GM19395 (cell line): ENCODE results near the gene KCNQ1OT1.

Experiments
- ATAC-seq: cut with Tn5 transposase; IDR thresholded peaks from one replicate; pipeline ENCODE4 v1.9.1; 2021; ENCODE audit warnings: mild to moderate bottlenecking, moderate library complexity; ENCODE audit not compliant: unreplicated experiment

The KCNQ1OT1 gene

DNA sequence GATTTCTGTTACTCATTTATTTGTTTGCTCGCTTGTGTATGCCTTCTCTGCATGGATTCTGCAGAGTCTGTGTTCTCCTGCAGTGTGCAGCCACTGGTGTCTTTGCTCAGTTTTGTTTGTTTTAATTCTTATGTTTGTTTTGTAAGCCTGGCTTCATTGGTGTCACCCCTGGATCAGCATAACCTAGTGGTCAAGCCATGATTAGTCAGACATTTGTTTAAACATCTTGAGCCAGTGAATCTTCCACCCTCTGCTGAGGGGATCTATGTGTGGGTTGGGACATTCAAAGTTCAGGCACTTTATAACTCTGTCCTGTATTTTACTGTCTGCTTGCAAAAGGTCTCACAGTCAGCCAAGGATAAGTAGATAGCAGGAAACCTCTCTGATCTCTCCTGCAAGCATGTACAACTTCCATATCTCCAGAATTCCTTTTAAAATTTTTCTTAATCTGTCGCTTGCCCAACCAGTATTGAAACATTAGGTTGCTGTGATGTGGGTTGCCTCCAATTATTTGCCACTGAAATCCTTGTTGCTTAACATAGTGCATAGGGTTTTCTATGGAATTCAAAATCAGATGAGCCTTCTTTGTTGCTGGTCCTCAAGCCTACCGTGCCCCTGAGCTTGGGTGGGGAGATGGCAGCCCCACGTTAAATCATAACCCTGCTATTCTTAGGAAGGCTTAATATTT is 86.8 kb downstream of the KCNQ1OT1 start:
- ATAC-seq, result no peak

DNA sequence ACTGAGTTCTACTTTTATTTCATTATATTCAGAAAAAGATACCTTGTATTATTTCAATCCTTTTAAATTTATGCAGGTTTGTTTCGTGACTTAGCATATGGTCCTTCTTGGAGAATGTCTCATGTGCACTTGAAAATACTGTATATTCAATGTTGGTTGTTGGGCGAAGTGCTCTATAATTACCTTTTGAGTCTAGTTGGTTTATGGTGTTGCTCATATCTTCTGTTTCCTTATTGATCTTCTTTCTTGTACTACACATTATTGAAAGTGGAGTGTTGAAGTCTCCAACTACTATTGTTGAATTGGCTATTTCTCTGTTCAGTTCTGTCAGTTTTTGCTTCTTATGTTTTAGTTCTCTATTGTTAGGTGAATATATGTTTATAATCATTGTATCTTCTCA is 90.4 kb downstream of the KCNQ1OT1 start:
- no peak for ATAC-seq

DNA sequence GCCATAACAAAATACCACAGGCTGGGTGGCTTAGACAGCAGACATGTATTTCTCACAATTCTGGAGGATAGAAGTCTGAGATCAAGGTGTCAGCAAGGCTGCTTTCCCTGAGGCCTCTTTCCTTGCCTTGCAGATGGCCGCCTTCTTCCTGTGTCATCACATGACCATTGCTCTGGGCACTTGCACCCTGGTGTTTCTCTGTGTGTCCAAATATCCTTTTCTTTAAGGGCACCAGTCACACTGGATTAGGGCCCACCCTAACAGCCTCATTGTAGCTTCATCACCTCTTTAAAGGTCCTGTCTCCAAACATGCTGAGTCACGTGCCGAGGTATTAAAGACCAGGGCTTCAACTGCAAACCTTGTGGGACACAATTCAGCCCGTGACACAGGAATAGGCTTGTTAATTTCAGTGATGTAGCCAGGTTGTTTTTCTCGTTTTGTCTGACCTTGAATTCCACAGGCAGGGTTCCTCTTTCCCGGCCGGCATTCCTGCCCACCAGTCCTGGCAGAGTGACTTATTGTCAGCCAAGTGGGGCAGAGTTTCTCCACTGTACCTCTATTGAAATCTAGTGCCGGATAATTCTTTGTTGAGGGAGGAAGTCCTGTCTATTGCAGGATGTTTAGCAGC is 100.1 kb downstream of the KCNQ1OT1 start:
- no peak for ATAC-seq

DNA sequence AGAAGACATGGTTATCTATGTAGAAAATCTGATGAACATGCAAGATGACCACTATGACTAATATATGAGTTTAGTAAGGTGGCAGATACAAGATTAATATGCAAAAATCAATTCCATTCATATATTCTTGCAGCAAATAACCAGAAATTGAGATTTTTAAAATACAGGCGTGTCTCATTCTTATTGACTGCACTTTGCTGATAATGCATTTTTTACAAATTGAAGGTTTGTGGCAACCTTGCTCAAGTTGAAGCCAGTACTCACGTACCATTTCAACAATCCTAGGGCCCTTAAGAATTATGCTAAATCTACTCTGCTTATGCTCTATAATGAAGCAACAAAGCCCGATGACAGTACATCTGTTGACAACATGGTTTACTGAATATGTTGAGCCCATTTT is 104.6 kb downstream of the KCNQ1OT1 start:
- ATAC-seq, result no peak

DNA sequence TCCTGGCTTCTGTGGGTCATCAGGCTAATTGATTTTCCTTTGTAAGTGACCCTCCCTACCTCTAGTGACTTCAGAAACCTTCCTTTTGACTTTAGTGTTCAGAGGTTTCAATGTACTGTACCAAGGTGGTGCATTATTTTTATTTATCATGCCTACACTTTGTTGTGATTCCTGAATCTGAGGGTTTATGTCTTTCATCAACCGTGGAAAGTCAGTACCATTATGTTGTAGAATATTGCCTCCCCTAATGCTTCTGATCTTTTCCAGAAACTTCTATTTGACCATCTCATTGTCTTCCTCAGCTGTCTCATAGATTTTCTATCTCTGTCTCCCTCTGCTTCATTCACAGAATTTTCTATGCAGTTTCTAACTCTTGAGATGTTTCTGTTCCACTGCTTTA is 105.5 kb downstream of the KCNQ1OT1 start:
- ATAC-seq, result no peak

DNA sequence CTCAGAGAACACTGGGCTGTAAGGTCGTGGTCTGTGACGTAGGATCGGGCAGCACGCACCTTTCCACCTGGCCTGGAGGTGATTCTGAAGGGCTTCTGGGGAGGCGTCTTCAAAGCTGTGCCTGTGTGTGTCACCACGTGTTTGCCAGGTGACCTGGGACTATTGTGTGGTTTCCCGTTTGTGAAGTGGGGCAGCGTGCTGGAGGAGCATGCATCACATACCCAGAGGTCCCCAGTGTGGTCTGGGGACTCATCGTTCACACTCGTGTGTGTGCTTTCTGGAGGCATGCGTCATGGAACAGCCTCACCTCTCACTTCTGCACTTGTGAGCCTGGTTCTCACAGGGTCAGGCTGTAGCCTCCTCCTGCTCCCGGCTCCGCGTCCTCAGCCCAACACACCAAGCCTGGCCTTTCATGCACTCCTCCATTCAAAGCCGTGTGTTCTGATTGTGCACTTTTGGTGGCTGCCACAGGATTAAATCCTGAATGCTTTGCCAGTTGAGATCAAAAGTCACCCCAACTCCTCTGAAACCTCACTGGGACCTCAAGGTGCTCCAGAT is 106.3 kb downstream of the KCNQ1OT1 start:
- ATAC-seq, result no peak

DNA sequence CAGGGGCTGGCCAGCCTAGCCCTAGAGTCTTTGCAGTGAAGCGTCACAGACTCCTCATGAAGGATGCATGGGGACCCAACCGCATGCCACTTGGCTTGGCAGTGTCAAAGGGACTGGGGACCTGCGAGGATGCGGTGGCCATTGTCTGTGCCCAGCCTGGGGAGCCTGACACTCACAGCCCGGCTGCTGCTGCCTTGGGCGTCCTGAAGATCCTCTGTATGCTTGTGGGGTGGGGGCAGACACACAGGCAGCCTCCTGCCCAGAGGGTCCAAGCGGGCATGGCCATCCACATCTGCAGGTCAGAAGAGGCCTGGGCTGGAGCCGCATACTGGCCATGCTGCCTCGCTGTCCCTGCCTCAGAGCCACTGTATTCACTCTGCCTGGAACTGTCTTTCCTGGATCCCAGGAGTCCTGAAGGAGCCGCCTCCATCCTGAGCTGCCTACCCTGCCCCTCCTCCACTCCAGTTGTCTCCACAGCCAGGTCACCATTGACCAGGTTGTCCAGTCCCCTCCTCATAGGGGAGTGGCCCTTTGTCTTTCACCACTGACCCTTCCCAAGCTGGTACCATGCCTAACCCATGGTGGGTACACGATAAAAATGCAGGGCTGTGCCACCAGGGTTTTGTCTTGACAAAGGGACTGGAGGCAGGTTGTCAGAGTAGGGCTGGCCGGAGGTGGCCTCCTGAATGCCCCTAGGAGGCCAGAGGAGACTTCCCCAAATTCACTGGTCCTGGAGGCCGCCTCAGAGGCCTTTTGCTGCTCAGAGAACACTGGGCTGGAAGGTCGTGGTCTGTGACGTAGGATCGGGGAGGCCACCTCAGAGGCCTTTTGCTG is 107.0 kb downstream of the KCNQ1OT1 start:
- no peak for ATAC-seq

DNA sequence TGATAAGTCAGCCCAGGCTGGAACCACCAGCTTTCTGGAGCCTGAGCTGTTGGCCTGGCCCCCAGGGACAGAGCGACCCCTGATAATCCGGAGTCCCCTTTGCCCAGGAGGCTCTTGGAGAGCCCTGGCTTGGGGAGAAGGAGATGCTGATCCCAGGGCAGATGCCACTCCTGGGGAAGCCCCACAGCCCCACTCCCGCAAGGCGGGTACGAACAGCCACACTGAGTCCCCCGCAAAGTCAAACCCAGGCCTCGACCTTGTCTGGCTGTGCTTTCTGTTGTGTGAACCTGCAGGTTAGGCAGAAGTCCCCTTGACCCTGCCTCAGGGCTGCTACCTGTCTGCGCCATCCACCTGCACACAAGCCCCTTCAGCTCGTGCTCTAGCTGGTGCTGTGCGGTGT is 108.0 kb downstream of the KCNQ1OT1 start:
- no peak for ATAC-seq

DNA sequence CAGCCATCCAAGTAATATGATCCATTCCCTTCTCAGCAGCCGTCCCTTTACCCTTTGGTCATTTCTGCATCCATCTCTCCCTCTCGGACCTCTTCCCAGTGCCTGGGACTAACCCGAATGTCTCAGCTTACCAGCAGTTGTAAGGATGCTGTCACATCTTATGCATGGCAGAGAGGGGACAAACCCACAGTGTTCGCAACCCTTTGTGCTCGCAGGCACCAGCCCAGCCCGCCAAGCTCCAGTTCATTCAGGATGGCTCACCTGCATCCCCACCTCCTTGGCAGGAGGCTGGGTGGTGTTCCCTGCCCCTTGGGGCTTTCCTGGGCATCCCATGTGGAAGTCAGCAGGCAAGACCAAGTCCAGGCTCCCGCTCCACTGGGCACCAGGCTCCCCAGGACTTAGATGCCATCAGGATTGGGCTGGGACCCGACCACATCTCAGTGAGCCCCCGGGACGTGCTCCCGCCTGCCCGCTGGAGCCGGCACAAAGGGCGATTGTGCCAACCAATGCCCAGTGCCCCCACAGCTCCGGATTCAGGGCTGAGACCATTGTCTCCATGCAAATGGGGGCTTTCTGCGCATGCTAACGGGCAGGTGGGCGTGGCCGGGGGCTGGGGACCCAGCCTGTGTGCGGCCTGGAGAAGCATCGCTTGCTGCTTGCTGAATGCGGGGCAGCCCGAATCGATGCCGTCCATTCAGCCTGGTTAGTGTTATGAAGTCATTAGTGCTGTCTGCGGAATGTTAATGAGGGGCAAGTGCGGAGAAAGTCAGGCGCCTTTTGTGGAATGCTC is 108.6 kb downstream of the KCNQ1OT1 start:
- no peak for ATAC-seq

DNA sequence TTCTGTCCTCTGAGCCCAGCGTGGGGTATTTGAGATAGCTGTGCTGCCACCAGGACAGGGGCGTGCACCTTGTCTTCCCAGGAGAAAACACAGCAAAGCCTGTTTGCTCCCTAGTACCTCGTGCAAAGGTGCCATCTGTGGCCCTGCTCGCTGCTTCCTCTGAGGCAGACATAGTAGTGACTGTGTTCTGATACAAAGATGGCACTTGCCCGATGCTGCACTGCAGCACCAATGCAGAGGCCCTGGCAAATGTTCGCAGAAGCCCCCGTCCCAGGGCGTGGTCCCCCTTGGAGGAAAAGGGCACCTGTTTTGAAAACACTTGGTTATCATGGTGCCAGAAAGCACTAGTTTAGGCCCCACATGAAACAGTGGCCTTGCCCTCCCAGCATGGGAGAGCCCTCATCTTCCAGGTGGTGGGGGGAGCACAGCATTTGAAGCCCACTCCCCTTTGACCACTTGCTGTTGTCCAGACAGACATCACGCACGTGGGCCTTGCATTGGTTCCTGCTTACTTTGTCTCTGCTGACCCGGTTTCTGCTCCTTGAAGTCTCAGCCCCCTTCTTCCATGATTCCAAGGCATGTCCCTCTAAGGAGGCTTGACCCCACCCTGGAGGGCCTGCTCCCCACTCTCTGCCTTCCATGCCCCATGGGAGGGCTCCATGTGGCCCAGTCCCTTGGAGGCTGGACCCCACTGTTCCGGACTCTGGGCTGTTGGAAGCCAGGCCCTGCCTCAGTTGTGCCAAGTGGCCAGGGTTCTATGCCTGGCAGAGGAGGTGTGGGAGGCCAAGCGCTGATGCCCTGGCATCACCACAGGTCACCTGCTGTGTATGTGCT is 109.4 kb downstream of the KCNQ1OT1 start:
- ATAC-seq, result no peak

DNA sequence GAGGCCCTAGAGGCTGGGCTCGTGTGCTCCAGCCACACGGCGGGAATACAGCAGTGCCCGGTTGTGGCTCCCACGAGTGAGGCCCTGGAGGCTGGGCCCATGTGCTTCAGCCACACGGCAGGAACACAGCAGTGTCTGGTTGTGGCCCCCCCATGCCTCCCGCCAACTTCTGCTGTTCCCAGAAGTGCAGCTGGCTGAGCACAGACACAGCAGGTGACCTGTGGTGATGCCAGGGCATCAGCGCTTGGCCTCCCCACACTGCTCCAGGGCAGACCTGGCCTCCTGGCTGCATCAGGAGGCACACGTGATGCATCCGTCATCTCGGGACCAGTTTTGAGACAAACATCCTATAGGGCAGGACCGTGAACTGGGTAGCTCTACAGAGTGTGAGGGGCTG is 110.3 kb downstream of the KCNQ1OT1 start:
- ATAC-seq, result no peak

DNA sequence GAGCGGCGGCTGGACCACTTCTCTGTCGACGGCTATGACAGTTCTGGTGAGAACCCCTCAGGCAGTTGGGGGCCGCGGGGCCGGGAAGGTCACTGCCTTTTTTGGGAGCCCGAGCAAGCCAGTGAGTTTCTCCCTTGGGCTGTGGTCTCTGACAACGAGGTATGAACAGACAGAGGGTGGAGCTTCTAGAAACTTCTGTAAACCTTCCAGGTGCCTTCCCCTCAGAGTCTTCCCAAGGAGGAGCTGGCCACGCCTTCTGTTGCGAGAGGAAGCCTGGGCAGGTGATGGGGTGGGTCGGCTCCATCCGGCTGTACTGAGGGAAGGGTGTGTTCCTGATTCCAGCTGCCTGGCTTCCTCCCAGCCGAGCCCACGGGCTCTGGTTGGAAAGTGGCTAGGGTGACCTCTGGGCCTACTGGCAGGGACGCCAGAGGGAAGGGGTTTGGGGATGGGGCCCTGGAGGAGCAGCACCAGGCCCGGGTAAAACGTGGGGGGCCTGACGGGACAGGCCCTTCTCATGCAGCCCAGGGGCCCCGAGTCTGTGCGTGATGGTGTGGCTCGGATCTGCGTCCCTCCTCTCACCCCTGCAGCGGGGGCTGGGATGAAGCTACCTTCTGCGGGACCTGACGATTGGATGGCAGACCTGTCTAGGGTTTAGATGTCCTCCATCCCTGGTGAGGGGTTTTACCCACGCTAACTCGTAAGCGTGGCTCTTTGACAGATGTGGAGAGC is 110.8 kb downstream of the KCNQ1OT1 start:
- ATAC-seq, result no peak

DNA sequence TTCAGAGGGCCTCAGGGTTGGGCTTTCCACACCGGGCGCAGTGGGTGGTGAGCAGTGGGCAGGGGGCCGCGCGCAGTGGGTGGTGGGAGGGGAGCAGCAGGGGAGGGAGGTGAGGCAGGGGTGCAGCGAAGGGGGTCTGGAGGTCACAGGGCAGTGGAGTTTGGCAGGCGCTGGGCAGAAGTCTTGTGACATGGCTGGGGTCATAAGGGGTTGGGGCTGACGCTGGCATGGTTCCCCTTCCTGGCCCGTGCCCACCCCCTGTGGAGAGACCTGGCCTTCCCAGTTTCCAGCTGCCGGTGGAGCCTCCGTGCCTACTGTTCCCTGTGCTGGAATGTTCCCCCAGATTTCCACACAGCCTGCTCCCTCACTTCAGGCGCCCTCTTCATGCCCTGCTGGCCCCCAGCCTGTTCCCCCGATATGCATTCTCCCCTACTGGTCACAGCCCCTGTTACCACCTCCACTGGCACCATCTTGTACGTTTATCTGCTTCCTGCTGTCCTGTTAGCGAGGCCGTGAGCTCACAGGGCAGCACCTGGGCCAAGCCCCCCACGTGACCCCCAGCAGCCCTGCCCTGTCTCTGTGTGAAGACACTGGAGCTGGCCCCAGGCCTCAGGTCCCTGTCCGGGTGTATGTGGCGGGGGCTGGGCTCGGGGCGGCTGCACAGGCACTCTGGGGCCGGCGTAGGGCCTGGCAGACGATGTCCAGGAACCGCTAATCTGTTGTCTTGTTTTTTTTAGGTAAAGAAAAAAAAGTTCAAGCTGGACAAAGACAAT is 111.6 kb downstream of the KCNQ1OT1 start:
- ATAC-seq, result no peak

DNA sequence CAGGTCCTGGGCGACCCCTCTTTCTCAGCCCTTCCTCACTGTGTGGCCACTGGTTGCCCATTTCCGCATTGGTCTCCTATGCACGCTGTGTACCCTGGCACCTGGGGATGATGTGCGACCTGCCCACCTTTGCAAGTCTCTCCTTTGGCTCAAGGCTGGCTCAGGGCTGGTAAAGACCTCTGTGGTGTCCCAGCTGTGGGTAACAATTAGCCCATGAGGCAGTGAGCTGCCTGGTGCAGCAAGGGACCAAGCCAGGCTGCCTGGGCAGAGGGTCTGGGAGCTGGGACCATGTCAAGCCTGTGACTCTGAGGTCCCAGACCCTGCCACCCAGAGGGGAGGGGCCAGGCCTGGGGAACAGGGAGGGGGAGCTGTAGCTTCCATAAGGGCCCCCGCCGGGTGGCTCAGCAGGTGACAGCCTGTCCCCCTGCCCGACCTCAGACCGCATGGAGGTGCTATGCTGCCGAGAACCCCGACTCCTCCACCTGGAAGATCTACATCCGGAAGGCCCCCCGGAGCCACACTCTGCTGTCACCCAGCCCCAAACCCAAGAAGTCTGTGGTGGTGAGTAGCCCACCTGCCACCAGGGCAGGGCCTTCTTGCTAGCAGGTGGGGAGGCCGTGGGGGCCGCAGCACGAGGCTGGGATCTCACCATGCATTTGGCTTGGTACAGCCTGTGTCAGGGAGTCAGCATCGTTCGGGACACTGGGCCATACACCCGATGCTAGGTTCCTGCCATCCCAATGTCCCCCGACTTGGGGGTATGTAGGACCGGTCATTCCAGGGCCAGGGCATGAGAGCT is 112.5 kb downstream of the KCNQ1OT1 start:
- no peak for ATAC-seq

DNA sequence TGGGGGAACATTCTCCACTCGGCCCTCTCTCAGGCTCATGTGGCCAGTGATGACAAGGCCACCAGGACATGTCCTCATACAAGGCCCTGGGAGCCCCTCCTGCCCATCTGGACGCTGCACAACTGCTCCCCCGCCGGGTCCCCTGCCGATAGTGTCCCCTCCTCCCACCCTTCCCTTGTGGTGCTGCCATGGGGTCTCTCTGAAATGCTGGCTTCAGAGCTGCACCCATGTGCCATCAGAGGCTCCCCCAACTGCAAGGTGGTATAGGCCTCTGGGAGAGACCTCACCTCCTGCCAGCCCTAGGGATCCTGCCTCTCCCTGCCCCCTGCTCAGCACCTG is 113.0 kb downstream of the KCNQ1OT1 start:
- no peak for ATAC-seq

DNA sequence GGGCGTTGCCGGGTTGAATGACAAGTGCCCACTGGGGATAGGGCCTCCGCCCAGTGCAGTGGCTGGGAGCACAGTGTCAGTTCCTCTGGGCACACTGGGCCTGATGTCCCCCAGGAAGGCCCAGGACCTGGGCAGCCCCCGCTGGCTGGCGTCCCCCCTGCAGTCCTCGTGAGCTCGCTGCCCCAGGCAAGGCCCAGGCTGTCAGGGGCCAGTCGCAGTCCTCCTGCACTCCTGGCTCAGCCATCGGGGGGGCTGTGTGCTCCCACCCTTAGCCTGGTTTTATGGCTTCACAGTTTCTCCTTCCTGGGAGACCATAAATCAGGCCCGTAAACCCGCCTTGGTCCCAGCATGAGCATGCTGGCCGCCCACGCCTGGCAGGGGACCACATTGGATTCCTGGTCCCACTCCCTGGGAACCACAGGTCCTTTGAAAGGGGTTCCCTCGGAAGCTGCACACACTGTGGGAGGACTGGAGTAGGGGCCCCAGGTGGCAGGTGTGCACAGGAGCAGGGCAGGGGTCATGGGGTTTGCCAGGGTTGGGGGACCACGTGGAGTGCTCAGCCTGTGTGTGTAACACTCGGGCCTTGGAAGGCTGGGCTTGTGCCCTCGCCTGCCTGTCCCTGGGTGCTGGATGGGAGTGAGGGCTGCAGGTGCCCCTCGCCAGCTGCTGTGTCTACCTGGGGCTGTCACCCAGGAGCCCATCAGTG is 113.6 kb downstream of the KCNQ1OT1 start:
- no peak for ATAC-seq

DNA sequence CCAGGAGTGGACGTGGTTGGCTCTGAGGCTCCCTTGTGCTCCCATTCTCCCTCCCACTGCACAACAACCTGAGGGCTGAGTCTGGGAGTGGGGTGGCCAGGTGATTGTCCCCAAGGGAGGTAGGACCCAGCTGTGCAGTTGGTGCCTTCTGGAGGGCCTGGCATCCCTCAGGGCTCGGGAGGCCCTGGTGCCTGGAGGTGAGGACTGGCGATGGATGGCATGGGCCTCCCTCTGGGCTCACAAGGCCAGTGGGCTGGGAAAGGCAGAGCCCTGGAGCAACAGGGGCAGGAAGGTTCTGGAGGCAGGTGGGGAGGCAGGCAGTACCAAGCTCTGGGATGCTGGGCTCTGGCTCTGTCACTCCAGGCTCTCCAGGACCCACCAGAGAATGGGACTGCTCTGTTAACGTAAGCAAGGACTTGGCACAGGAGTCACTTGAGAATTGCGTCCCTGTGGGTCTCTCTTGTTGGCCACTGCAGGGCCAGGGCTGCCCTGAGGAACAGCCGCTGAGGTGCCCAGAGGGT is 114.2 kb downstream of the KCNQ1OT1 start:
- no peak for ATAC-seq
